ENCODE data around the gene ADORA1.
A peak's percentile ranks its signal among the peaks of the same experiment; 100 is the strongest.

Gene ADORA1

GRCh38 chr1:203093754-203094410, 33.6 kb upstream of the ADORA1 start:
- no peak for DNase-seq (ENCODE audit: low read depth)

- no peak for DNase-seq (ENCODE audit: low read depth)
Measured at GRCh38 chr1:203095061-203095690, 32.4 kb upstream of the ADORA1 start.

- no peak for DNase-seq (ENCODE audit: low read depth)
Measured at GRCh38 chr1:203096566-203096965, 31.0 kb upstream of the ADORA1 start.

GRCh38 chr1:203097001-203097400, 30.5 kb upstream of the ADORA1 start:
- DNase-seq (ENCODE audit: low read depth): no peak

- no peak for DNase-seq (ENCODE audit: low read depth)
Measured at GRCh38 chr1:203098445-203098844, 29.1 kb upstream of the ADORA1 start.

- DNase-seq (ENCODE audit: low read depth): no peak
Measured at GRCh38 chr1:203098914-203099520, 28.5 kb upstream of the ADORA1 start.

GRCh38 chr1:203099805-203100515, 27.6 kb upstream of the ADORA1 start:
- no peak for DNase-seq (ENCODE audit: low read depth)

- DNase-seq (ENCODE audit: low read depth): no peak
Measured at GRCh38 chr1:203100516-203100869, 27.0 kb upstream of the ADORA1 start.

GRCh38 chr1:203101813-203102634, 25.5 kb upstream of the ADORA1 start:
- no peak for DNase-seq (ENCODE audit: low read depth)

GRCh38 chr1:203103216-203103615, 24.3 kb upstream of the ADORA1 start:
- DNase-seq (ENCODE audit: low read depth): no peak

GRCh38 chr1:203103829-203104495, 23.6 kb upstream of the ADORA1 start:
- no peak for DNase-seq (ENCODE audit: low read depth)

GRCh38 chr1:203104789-203105390, 22.6 kb upstream of the ADORA1 start:
- no peak for DNase-seq (ENCODE audit: low read depth)

GRCh38 chr1:203112475-203112874, 15.1 kb upstream of the ADORA1 start:
- no peak for DNase-seq (ENCODE audit: low read depth)

GRCh38 chr1:203113308-203113707, 14.2 kb upstream of the ADORA1 start:
- no peak for DNase-seq (ENCODE audit: low read depth)

- DNase-seq (ENCODE audit: low read depth): no peak
Measured at GRCh38 chr1:203114202-203114601, 13.3 kb upstream of the ADORA1 start.

- DNase-seq (ENCODE audit: low read depth): no peak
Measured at GRCh38 chr1:203116091-203116820, 11.3 kb upstream of the ADORA1 start.

- peak; percentile 51 for DNase-seq (ENCODE audit: low read depth)
Measured at GRCh38 chr1:203117611-203118575, 9.6 kb upstream of the ADORA1 start.

- no peak for DNase-seq (ENCODE audit: low read depth)
Measured at GRCh38 chr1:203120325-203121153, 7.0 kb upstream of the ADORA1 start.

All from activated T-cell treated with anti-CD3 and anti-CD28 coated beads for 48 hours (primary cell).